ENCODE data around the gene MYH14. TPM values are rescaled to one million over a fixed set of nuclear protein-coding genes. Genes with fewer than 3 reads are reported as not detected.

Gene MYH14
- total and polyA plus RNA-seq, 5 experiments from 2014 or later = not detected

DNA sequence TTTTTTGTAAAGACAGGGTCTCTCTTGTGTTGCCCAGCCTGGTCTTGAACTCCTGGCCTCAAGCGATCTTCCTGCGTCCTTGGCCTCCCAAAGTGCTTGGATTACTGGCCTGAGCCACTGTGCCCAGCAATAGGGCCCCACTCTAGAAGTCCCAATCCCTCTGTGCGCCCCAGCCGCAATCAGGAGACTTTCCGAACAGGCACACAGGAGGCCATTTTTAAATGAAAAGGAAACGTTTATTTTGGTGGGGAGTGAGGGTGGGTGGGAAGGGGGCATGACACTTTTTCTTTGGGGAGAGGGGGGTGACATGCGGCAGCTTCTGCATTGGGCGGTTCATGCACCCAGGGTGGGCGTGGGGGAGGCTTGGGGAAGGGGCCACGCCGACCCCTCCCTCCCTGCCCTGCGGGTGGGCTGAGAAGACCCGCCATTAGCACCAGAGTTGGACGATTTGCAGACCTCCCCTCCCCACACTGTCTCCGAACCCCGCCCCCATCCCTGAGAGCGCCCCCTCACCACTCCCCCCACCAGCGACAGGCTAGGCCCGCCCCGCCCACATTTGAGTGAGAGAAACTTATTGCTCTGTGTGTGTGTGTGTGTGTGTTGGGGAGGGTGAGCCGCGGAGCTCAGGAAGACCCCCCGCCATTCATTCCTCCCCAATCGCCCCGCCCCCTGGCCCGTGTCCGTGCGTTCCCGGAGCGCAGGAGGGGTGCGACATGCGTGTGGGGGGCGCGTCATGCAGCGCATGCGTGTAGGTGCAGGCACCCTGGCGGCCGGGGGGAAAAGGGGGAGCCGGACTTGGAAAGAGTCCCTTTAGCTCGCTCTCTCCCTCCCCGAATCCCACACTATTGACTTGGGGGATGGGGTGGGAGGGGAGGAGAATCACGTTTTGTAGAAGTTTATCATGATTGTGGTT, 108.6 kb downstream of the MYH14 start:
- peaks cover 13 to 30% (median 15%) of the 10 kb centered on the region in 4 donors for H3K4me1 Mint-ChIP-seq
- H3K36me3 Mint-ChIP-seq = peaks cover 0 to 6% (median 4%) of the 10 kb centered on the region in 3 donors
- no peak overlapping the region for H3K27ac Mint-ChIP-seq
- peaks cover 35 to 94% (median 61%) of the 10 kb centered on the region in 5 donors for H3K27me3 Mint-ChIP-seq
- ATAC-seq (no peak), DNase-seq (peak in 1 of 10 donors; percentile 60)
- peaks cover 0 to 5% (median 0%) of the 10 kb centered on the region in 9 donors for H3K9me3 Mint-ChIP-seq
- POLR2A ChIA-PET = no interaction called here
- peak overlapping the region in 1 of 10 donors; percentile 34 for H3K4me3 Mint-ChIP-seq

DNA sequence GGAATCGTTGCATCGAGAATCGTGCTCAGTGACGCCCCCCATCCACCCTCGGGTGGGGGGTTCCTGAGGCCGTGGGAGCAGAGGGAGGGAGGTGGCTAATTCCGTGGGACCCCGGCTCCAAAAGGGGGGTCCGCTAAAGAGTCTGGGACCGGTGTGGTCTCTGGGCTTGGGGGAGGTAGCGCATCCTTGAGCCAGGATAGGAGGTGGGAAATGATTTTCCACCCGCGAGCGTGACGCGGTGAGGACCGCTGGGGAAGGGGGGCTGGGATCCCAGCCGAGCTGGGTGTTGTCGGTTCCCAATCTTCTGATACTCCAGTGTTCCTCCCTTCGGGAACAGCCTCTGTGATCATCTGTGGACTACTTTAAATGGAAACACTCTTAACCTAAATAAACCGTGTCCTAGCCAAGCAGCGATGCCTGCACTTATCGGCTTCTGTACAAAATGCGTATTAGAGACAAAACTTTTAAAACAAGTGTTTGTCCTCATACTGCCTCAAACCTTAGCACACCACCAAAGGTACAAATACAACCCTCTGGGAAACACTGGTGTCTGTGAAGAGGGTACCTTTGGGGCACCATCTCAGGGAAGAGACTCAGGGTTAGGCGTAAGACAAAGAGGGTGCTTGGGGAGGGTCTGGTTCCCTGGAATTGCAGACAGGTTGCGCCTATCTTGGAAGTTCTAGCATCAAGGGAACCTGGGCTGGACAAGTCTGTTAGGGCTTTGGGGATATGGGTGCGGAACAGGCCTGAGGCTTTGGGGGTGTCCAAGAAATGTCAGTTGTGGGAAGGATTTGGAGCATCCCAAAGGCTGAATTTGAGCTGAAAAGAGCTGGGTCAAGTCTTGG, 109.8 kb downstream of the MYH14 start:
- peak in 1 of 10 donors; percentile 55 for DNase-seq
- Mint-ChIP-seq H3K27me3 (peaks cover 38 to 94% (median 66%) of the 10 kb centered on the region in 5 donors), H3K36me3 (peaks cover 0 to 6% (median 0%) of the 10 kb centered on the region in 3 donors), H3K9me3 (peaks cover 0 to 5% (median 0%) of the 10 kb centered on the region in 9 donors), H3K4me1 (peaks cover 13 to 30% (median 15%) of the 10 kb centered on the region in 4 donors), H3K27ac (peak overlapping the region in 1 of 10 donors; percentile 33), H3K4me3 (peak overlapping the region in 1 of 10 donors; percentile 3)
- ATAC-seq = no peak
- POLR2A ChIA-PET = no interaction called here

GRCh38 chr19:50313812-50314536, 110.6 kb downstream of the MYH14 start:
- no peak for ATAC-seq
- H3K36me3 Mint-ChIP-seq = peaks cover 0 to 2% (median 0%) of the 10 kb centered on the region in 3 donors

GRCh38 chr19:50314724-50315708, 111.6 kb downstream of the MYH14 start:
- H3K27me3 Mint-ChIP-seq = peaks cover 32 to 92% (median 63%) of the 10 kb centered on the region in 5 donors
- H3K4me3 Mint-ChIP-seq = peak overlapping the region in 9 of 10 donors; percentile 34 to 82 (median 65)
- peaks cover 0 to 2% (median 0%) of the 10 kb centered on the region in 3 donors for H3K36me3 Mint-ChIP-seq
- ATAC-seq (no peak), DNase-seq (peak in 1 of 10 donors; percentile 37)
- POLR2A ChIA-PET = no interaction called here
- peaks cover 13 to 30% (median 15%) of the 10 kb centered on the region in 4 donors for H3K4me1 Mint-ChIP-seq
- no peak overlapping the region for H3K27ac Mint-ChIP-seq
- peaks cover 0 to 5% (median 0%) of the 10 kb centered on the region in 9 donors for H3K9me3 Mint-ChIP-seq

More at GRCh38 chr19:50313812-50314536, 110.6 kb downstream of the MYH14 start:
- Mint-ChIP-seq H3K9me3 (peaks cover 0 to 5% (median 0%) of the 10 kb centered on the region in 9 donors), H3K27me3 (peaks cover 33 to 91% (median 59%) of the 10 kb centered on the region in 5 donors), H3K27ac (no peak overlapping the region), H3K4me3 (peak overlapping the region in 1 of 10 donors; percentile 27), H3K4me1 (peaks cover 13 to 30% (median 15%) of the 10 kb centered on the region in 4 donors)
- POLR2A ChIA-PET = no interaction called here
- peak in 1 of 10 donors; percentile 57 for DNase-seq

- ATAC-seq = peak in 1 of 2 donors; percentile 77
- peak in 1 of 10 donors; percentile 34 for DNase-seq
- Mint-ChIP-seq H3K27ac (no peak overlapping the region), H3K9me3 (peaks cover 0 to 3% (median 0%) of the 10 kb centered on the region in 9 donors), H3K27me3 (peaks cover 25 to 92% (median 61%) of the 10 kb centered on the region in 5 donors), H3K4me3 (peak overlapping the region in 9 of 10 donors; percentile 42 to 83 (median 64)), H3K36me3 (peaks cover 0 to 2% (median 0%) of the 10 kb centered on the region in 3 donors), H3K4me1 (peaks cover 13 to 30% (median 15%) of the 10 kb centered on the region in 4 donors)
- POLR2A ChIA-PET = no interaction called here
Measured at GRCh38 chr19:50315773-50316448, 112.5 kb downstream of the MYH14 start.

DNA sequence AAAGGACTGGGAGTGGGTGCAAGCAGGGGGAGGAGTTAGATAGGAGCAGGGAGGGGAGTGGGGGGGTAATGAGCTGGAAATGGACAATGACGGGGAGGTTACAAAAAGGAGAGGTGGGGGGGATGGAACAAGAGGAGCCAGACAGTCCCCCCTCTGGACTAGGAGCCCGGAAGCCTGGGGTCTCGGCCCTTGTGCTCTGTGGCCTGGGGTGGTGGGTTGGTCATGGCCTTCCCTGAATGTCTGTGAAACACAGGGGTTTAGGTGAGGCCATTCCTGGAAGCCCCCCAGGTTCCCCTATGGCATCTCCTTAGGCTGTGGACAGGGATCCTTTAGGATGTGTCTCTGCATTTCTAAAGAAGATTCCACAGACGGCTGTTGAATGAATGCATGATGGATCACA, 113.7 kb downstream of the MYH14 start:
- Mint-ChIP-seq H3K4me3 (peak overlapping the region in 1 of 10 donors; percentile 8), H3K27me3 (peaks cover 22 to 91% (median 62%) of the 10 kb centered on the region in 5 donors), H3K27ac (no peak overlapping the region), H3K9me3 (peaks cover 0 to 4% (median 0%) of the 10 kb centered on the region in 9 donors), H3K4me1 (peaks cover 12 to 30% (median 14%) of the 10 kb centered on the region in 4 donors), H3K36me3 (peaks cover 0 to 2% (median 0%) of the 10 kb centered on the region in 3 donors)
- POLR2A ChIA-PET = no interaction called here
- DNase-seq (no peak), ATAC-seq (no peak)

DNA sequence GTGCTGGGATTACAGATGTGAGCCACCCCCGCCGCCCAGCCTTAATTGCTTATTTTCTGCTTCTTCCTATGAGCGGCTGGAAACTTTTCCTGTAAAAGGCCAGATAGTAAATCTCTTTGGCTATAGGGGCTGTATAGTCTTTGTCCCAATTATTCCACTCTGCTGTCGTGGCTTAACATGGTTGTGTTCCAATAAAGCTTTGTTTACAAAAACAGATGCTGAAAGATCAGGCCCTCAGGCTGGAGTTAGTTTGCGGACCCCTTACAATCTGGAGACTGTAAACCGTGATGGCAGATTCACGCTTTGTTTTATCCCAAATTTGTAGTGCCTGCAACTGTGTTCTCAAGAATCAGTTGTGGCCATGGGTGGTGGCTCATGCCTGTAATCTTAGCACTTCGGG, 115.0 kb downstream of the MYH14 start:
- POLR2A ChIA-PET = no interaction called here
- no peak for ATAC-seq
- peaks cover 0 to 2% (median 0%) of the 10 kb centered on the region in 3 donors for H3K36me3 Mint-ChIP-seq
- H3K9me3 Mint-ChIP-seq = peaks cover 0 to 4% (median 0%) of the 10 kb centered on the region in 9 donors
- H3K4me1 Mint-ChIP-seq = peaks cover 9 to 27% (median 12%) of the 10 kb centered on the region in 4 donors
- H3K27ac Mint-ChIP-seq = no peak overlapping the region
- H3K27me3 Mint-ChIP-seq = peaks cover 16 to 83% (median 62%) of the 10 kb centered on the region in 5 donors
- H3K4me3 Mint-ChIP-seq = no peak overlapping the region
- DNase-seq = no peak

DNA sequence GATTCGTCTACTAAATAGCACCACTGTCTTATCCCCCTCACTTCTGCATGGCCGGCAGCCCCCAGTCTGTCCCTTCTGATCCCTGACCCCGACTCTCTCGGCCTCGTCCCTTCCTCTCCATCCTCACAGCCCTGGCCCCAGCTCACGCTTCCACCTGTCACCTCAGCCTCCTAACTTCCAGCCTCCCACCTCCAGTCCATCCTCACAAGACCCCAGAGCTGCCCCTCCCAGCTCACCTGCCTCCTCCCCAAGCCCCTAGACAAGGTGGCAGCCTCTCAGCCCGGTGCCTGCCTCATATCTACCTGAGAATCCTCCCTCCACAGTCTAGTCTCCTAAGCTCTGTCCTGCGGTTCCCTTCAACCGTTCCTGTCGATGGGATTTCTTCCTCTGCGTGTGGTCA, 115.7 kb downstream of the MYH14 start:
- Mint-ChIP-seq H3K4me1 (peaks cover 8 to 22% (median 10%) of the 10 kb centered on the region in 4 donors), H3K4me3 (no peak overlapping the region), H3K36me3 (no peaks in the 10 kb centered on the region), H3K27ac (no peak overlapping the region), H3K27me3 (peaks cover 11 to 83% (median 56%) of the 10 kb centered on the region in 5 donors), H3K9me3 (peaks cover 0 to 4% (median 0%) of the 10 kb centered on the region in 9 donors)
- DNase-seq (peak in 1 of 10 donors; percentile 8), ATAC-seq (no peak)
- POLR2A ChIA-PET = no interaction called here

- Mint-ChIP-seq H3K9me3 (peaks cover 0 to 3% (median 0%) of the 10 kb centered on the region in 9 donors), H3K27me3 (peaks cover 9 to 82% (median 58%) of the 10 kb centered on the region in 5 donors), H3K36me3 (no peaks in the 10 kb centered on the region), H3K4me1 (peaks cover 7 to 19% (median 10%) of the 10 kb centered on the region in 4 donors), H3K4me3 (no peak overlapping the region), H3K27ac (no peak overlapping the region)
- POLR2A ChIA-PET = interaction anchor here (0.6 kb wide), 1 partner anchor 518 kb away, joined by 3 read pairs; no protein-coding TSS in a partner anchor
- ATAC-seq (no peak), DNase-seq (no peak)
Measured at GRCh38 chr19:50320051-50320450, 116.6 kb downstream of the MYH14 start.

GRCh38 chr19:50320596-50320995, 117.2 kb downstream of the MYH14 start:
- H3K4me1 Mint-ChIP-seq = peaks cover 6 to 17% (median 10%) of the 10 kb centered on the region in 4 donors
- H3K36me3 Mint-ChIP-seq = no peaks in the 10 kb centered on the region
- peaks cover 8 to 77% (median 57%) of the 10 kb centered on the region in 5 donors for H3K27me3 Mint-ChIP-seq
- DNase-seq = no peak
- POLR2A ChIA-PET = interaction anchor here (0.6 kb wide), 1 partner anchor 517 kb away, joined by 3 read pairs; no protein-coding TSS in a partner anchor
- peak overlapping the region in 1 of 10 donors; percentile 66 for H3K27ac Mint-ChIP-seq
- peaks cover 0 to 3% (median 0%) of the 10 kb centered on the region in 9 donors for H3K9me3 Mint-ChIP-seq
- ATAC-seq = no peak
- H3K4me3 Mint-ChIP-seq = no peak overlapping the region
